ENCODE data around the gene NQO2. TPM values are rescaled to one million over a fixed set of nuclear protein-coding genes. Genes with fewer than 3 reads are reported as not detected.
"Not testable (repeated sequence)": the region's sequence is repeated elsewhere in the genome, so short reads cannot be mapped to it uniquely, and the experiment has no call there.

Gene NQO2
- total RNA-seq, 1 donor from 2014 or later, result 22.4 TPM

- Histone ChIP-seq H3K4me3 (no peak overlapping the region), H3K27ac (no peak overlapping the region), H3K27me3 (ENCODE audit: low read depth) (no peaks in the 10 kb centered on the region), H3K36me3 (no peaks in the 10 kb centered on the region), H3K4me1 (peaks cover 21% of the 10 kb centered on the region), H3K9me3 (no peaks in the 10 kb centered on the region)
- intact Hi-C loops (cut with DNase I), result no loop called here
- ATAC-seq (no peak), DNase-seq (no peak)
- no peak for TF ChIP-seq CTCF (IDR thresholded peaks at IDR 0.05)
Measured at GRCh38 chr6:2992330-2992979, 7.2 kb upstream of the NQO2 start.

- DNase-seq (no peak), ATAC-seq (no peak)
Measured at GRCh38 chr6:2993755-2994317, 5.9 kb upstream of the NQO2 start.

GRCh38 chr6:2998249-2998997 lies 1.3 kb upstream of the NQO2 start:
- intact Hi-C loops (cut with DNase I); H3K9me3 ChIP-seq; H3K36me3 ChIP-seq; DNase-seq; H3K27me3 ChIP-seq (ENCODE audit: low read depth): not testable (repeated sequence)
- H3K4me3 ChIP-seq, result peak overlapping the region; percentile 86
- H3K27ac ChIP-seq, result peak overlapping the region; percentile 78
- peak; percentile 67 for TF ChIP-seq CTCF (IDR thresholded peaks at IDR 0.05)
- peak; percentile 84 to 87 for ATAC-seq
- peaks cover 19% of the 10 kb centered on the region for H3K4me1 ChIP-seq

More at GRCh38 chr6:2993755-2994317, 5.9 kb upstream of the NQO2 start:
- Histone ChIP-seq H3K27me3 (ENCODE audit: low read depth) (no peaks in the 10 kb centered on the region), H3K9me3 (no peaks in the 10 kb centered on the region), H3K4me1 (peaks cover 17% of the 10 kb centered on the region), H3K27ac (no peak overlapping the region), H3K4me3 (no peak overlapping the region), H3K36me3 (no peaks in the 10 kb centered on the region)
- TF ChIP-seq CTCF (IDR thresholded peaks at IDR 0.05), result no peak
- intact Hi-C loops (cut with DNase I), result no loop called here

GRCh38 chr6:2998998-2999617 lies 586 bp upstream of the NQO2 start:
- peak; percentile 82 for DNase-seq
- H3K9me3 ChIP-seq, result no peaks in the 10 kb centered on the region
- peak; percentile 57 for ATAC-seq
- no peaks in the 10 kb centered on the region for H3K36me3 ChIP-seq
- peaks cover 19% of the 10 kb centered on the region for H3K4me1 ChIP-seq
- TF ChIP-seq CTCF (IDR thresholded peaks at IDR 0.05), result no peak
- peak overlapping the region; percentile 78 for H3K27ac ChIP-seq
- H3K27me3 ChIP-seq (ENCODE audit: low read depth), result no peaks in the 10 kb centered on the region
- intact Hi-C loops (cut with DNase I), result no loop called here
- peak overlapping the region; percentile 86 for H3K4me3 ChIP-seq

- DNase-seq (no peak), ATAC-seq (no peak)
- no peak for TF ChIP-seq CTCF (IDR thresholded peaks at IDR 0.05)
- no peak overlapping the region for H3K27ac ChIP-seq
- H3K4me3 ChIP-seq, result no peak overlapping the region
- H3K27me3 ChIP-seq (ENCODE audit: low read depth), result no peaks in the 10 kb centered on the region
- H3K4me1 ChIP-seq, result peaks cover 19% of the 10 kb centered on the region
- H3K36me3 ChIP-seq, result peaks cover 20% of the 10 kb centered on the region
- intact Hi-C loops (cut with DNase I), result no loop called here
- no peaks in the 10 kb centered on the region for H3K9me3 ChIP-seq
Measured at GRCh38 chr6:3001146-3001772, 1.6 kb downstream of the NQO2 start.

Measured in lower lobe of right lung (tissue), 2 donors.